ENCODE measurements around the gene TENT4A.
"Not testable (repeated sequence)": the region's sequence is repeated elsewhere in the genome, so short reads cannot be mapped to it uniquely, and the experiment has no call there.

Gene TENT4A

DNA sequence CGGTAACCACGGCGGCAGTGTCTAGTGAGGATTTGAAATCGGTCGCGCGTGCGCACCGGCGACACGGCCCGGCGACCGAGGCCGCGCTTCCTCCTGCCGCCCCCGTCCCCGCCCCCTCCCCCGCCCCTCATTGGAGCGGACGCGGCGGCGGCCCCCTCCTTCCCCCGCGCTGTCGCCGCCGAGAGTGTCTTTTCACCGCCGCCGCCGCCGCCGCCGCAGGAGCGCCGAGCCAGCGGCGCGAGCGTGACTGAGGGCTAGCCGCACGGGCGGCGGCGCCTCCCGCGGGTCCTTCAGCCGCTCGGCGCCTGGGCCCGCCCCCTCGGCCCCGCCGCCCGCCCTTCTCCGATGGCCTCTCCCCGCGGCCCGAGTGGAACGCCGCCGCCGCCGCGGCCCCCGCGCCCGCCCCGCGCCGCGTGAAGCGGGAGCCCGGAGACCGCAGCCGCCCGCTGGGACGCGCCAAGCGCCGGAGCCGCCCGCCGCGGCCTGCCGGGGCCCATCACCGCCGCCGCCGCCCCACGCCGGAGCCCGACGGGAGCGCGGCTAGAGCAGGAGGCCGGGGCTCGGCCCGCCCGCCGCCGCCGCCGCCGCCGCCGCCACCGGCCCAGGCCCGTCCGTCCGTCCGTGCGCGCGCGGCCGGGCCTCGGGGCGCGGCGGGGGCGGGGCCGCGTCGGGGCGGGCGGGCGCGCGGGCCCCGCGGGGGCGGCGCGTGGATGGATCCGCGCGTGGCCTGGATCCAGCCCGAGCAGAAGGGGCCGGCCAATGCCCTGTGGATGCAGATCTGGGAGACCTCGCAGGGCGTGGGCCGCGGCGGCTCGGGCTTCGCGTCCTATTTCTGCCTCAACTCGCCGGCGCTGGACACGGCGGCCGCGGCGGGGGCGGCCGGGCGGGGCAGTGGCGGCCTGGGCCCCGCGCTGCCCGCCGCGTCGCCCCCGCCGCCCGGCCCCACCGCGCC, at the start of gene TENT4A:
TENT4A (plus strand) TSS at position 159 of the 952 bp plus-strand sequence; CDS start at position 711, 552 bp downstream.
- DNase-seq (ENCODE audit: low read depth) = no peak

DNA sequence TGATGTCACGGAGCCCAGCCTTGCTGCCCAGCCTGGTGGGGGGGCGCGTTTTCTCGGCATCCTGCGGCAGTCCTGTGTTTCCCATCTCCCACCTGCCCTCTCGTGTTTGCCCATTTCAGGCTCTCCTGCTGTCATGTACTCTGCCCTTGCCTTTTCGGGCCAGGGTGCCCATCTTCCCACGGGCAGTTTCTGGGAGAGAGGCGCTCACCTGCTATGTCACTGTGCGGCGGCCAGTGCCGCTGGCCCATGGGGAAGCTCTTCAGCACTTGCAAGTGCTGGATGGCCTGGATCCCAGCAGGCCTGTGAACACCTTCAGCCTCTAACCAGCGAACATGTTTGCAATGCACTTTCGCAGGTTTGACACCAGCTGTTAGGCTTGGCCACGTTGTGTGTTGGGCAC, 46.5 kb upstream of the TENT4A start:
- no peak for DNase-seq (ENCODE audit: low read depth)

DNA sequence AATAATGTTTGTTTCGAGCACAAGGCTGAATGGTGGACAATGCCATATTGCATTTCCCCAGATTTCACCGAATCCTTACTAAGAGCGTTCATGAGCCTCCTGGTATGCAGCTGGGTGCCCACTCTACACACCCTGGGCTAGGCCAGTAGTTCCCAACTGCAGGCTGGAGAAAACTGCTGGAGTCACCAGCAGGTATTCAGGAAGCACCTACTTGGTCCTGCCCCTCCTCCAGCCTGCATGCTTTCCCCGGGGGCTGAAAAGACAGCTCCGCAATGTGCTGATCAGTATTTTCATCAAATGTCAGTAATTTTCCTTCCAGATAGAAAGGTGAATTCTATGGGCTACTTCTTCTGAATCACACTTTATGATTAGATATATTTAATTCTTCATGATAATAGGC, 45.6 kb upstream of the TENT4A start:
- no peak for DNase-seq (ENCODE audit: low read depth)

DNA sequence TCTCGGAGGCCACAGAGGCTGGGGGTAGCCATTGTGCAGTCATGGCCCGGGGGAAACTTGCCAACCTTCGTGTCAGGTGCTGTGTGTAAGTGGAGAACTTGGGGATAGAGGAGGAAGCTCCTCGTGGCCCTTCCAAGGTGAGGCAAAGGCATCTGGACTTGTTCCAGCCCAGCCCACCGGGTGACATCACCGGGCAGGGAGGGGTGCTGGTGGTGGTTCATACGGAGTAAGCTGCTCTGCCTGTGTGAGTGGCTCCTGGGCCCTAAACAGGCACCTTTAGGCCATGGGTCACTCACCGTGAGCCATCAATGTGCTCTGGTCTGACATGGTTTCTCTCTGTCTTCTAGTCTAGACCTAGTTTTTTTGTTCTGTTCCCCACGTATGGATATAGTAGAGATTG, 44.5 kb upstream of the TENT4A start:
- not testable (repeated sequence) for DNase-seq (ENCODE audit: low read depth)

DNA sequence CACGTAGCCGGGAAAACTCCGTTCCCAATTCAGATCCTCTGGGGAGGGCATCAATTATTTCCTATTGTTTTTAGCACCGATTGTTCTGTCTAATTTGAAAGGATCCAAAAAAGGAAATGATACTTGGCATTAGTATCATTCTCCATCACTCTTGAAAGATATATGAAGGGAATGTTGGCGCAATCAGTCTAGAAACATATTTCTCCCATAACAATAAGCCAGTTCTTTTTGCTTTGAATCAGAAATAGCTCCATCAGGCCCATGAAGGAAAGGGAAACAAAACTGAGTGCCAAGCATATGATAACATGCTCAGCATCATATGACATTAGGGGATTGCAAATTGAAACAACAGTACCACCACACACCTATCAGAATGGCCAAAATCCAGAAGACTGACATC, 40.2 kb upstream of the TENT4A start:
- no peak for DNase-seq (ENCODE audit: low read depth)

DNA sequence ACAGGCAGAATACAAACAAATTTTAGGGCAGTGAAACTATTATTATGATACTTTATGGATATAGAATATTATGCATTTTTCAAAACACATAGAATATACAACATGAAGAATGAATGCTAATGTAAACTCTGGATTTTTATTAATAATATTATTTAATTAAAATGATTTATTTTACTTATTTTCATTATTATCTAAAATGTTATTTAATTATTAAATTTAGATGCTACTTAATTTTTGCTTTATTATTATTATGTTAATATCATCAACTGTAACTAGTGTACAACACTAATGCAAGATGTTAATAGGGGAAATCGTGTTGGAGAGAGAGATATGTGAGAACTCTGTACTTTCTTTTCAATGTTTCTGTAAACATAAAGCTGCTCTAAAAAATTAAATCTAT, 39.3 kb upstream of the TENT4A start:
- DNase-seq (ENCODE audit: low read depth) = no peak

DNA sequence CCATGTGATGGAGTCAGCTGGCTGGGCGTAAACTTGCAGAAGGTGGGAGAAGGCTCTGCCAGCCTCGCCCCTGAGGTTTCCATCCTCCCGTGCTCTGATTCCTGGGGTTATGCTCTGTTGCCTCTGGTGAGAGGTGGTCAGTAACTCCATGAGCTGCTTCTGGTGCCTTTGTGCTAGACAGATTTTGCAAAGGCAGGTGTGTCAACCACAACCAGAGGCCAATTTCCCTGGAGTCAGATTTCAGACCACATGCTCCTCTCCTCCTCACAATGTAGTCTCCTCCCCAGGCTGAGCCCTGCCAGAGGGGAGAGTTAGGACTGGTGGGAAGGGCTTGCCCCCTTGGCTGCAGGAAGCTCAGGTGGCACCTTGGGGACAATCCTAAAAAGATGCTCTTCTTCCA, 38.8 kb upstream of the TENT4A start:
- DNase-seq (ENCODE audit: low read depth) = no peak

DNA sequence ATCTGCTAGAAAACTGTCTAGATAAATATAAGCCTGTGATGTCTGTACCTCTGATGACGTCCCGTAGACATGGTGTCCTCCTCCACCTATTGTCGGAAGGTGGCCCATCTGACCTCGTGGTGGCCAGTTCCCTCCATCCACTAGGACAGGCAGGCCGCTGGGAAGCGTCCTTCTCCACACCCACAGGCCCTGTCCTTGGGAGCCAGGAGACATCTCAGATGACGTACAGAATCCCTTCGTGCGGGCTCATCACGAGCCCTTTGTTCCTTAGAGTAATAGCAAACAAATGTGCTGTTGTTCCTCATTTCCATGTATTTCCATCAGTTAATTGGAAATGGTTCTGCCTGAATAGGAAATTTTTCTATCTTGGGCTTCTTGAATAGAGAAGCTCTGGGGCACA, 38.3 kb upstream of the TENT4A start:
- DNase-seq (ENCODE audit: low read depth) = no peak

GRCh38 chr5:6675784-6676491, 37.3 kb upstream of the TENT4A start:
- no peak for DNase-seq (ENCODE audit: low read depth)

DNA sequence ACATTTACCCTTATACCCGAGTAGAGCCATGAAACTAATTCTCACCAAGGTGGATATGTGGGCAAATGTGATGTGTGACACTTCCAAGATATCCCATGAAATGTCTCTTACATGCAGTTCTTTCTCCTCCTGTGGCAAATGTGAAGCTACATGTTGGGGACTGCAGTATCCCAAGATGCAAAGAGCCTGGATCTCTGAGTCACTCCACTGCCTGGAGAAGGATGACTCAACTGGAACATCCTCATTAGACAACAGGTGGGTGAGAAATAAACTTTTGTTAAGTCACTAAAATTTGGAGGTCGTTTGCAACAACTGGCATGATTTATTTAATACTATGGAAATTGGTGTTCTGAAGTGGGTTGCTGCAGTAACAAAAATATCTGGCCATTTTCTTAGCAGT, 36.5 kb upstream of the TENT4A start:
- DNase-seq (ENCODE audit: low read depth) = no peak

DNA sequence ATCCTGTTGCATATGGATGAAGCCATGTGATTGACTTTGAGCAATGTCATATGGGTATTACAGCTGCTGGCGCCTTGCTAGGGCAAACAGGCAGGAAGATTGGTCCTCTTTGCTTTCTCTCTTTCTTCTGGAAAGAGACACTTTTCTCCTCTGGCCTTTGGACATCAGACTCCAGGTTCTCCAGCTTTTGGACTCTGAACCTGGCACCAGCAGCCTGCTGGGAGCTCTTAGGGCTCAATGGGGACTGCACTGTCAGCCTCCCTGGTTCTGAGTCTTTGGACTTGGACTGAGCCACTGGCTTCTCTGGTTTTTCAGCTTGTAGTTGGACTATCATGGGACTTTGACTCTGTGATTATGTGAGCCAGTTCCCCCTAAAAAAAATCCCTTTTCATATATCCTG, 34.8 kb upstream of the TENT4A start:
- DNase-seq (ENCODE audit: low read depth) = no peak

DNA sequence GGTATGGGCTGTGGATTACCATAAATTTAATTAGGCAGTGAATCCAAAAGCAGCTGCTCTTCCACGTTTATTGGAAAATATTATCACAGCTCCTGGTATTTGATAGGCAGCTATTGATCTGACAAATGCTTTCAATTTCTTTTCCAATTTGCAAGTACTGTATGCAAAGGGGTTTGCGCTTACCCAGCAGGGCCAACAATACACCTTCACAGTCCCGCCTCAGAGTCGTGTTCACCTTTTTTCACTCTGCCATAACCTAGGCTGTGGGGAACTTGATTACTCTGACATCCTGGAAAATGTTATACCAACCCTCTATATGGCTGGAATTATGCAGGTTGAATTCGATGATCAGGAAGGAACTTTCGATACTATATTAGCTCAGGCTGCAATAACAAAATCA, 32.3 kb upstream of the TENT4A start:
- DNase-seq (ENCODE audit: low read depth) = no peak

DNA sequence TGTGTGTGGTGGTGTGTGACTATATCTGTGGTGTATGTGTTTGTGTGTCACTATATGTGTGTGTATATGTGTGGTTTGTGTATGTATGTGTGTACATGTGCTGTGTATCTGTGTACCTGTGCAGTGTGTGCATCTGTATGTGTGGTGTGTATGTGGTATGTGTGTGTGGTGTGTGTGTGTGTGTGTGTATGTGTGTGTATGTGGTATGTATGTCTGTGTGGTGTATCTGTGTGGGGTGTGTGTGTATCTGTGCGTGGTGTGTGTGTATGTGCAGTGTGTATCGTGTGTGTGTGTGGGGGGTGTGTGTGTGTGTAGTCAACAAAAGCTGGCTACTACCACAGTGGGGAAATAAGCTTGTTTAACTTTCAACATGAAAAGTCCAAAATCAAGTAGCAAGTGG, 31.6 kb upstream of the TENT4A start:
- no peak for DNase-seq (ENCODE audit: low read depth)

GRCh38 chr5:6682239-6682638, 31.0 kb upstream of the TENT4A start:
- DNase-seq (ENCODE audit: low read depth) = no peak

- no peak for DNase-seq (ENCODE audit: low read depth)
These were observed 30.0 kb upstream of the TENT4A start for GRCh38 chr5:6683241-6683640.

GRCh38 chr5:6684075-6684474, 29.2 kb upstream of the TENT4A start:
- no peak for DNase-seq (ENCODE audit: low read depth)

- no peak for DNase-seq (ENCODE audit: low read depth)
These were observed 26.7 kb upstream of the TENT4A start for GRCh38 chr5:6686501-6686900.

- no peak for DNase-seq (ENCODE audit: low read depth)
These were observed 26.3 kb upstream of the TENT4A start for GRCh38 chr5:6686915-6687409.

DNA sequence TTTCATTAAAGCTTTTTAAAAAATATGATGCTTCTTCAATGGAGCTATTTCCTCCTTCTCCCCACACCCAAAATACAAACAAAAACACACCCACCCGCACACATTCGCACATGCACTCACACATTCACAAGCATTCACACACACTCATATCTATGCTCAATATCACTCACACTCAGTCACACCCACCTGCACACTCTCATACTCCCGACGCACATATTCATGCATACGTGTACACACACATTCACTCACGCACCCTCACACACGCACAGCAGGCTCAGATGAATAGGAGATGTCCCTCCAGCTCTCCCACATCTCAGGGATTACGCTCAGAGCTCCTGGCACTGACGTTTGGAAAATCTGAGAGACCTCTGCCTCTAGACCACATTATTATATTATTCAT, 25.7 kb upstream of the TENT4A start:
- no peak for DNase-seq (ENCODE audit: low read depth)

DNA sequence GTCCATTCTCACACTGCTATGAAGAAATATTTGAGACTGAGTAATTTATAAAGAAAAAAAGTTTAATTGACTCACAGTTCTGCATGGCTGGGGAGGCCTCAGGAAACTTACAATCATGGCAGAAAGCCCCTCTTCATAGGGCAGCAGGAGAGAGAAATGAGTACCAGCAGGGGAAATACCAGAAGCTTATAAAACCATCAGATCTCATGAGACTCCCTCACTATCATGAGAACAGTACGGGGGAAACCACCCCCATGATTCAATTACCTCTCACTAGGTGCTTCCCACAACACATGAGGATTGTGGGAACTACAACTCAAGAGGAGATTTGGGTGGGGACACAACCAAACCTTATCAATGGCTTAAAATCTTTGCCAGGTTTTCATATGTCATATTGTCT, 20.3 kb upstream of the TENT4A start:
- no peak for DNase-seq (ENCODE audit: low read depth)

GRCh38 chr5:6698696-6699095, 14.5 kb upstream of the TENT4A start:
- DNase-seq (ENCODE audit: low read depth) = no peak

GRCh38 chr5:6699357-6699756, 13.9 kb upstream of the TENT4A start:
- no peak for DNase-seq (ENCODE audit: low read depth)

- DNase-seq (ENCODE audit: low read depth) = no peak
These were observed 13.1 kb upstream of the TENT4A start for GRCh38 chr5:6700074-6700684.
